GM12892 (cell line): ENCODE results near the gene C5.

Experiments used
- POLR2A ChIP-seq: IDR thresholded peaks from 2 replicates; pipeline ENCODE4 v1.6.1; 2011; ENCODE audit warnings: low read depth, low read length, control low read depth
- TAF1 ChIP-seq: IDR thresholded peaks from 2 replicates; pipeline ENCODE4 v1.6.1; 2011; ENCODE audit warnings: low read depth, mild to moderate bottlenecking, control low read depth, low read length, borderline replicate concordance

DNA sequence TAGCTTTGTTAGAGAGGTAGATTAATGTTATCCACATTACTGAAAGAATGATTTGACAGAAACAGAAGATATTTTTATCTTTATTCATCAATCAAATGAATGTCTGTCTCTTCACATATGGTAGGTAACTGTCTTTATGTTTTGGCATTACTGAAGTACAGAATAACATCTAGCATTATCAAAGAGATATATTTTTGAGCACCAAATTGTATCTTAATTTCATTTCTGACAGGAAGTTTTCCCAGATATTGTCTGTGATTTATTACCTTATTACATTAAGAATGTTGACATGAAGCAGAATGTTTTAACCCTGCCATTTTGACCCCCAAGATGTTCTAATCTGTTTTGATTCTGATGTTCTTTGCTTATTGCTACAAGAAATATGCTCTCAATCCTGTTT, 45.0 kb upstream of the C5 start:
- TF ChIP-seq POLR2A (no peak), TAF1 (no peak)
